Endothelial cell of umbilical vein (primary cell): ENCODE measurements around the gene BCCIP. TPM values are rescaled to one million over a fixed set of nuclear protein-coding genes. Genes with fewer than 3 reads are reported as not detected.

Source experiments
- BruUV-seq: library from RNA; stranded (reverse); fragments of 400-500 nt; replicated peaks from 2 replicates; lab custom pipeline; 2021; lab: Mats Ljungman, UMichigan
- CTCF ChIA-PET: fragments of 300-600, 350-600 bp; sonication (Branson Sonifier 250); formaldehyde crosslinking; loops from one replicate; lab custom pipeline; 2021; ENCODE audit warnings: antibody characterized with exemption, inconsistent platforms; lab: Charles Lee
- POLR2A ChIA-PET: fragments of 300-600, 350-600 bp; sonication (Branson Sonifier 250); formaldehyde crosslinking; loops from one replicate; lab custom pipeline; 2021; ENCODE audit warnings: antibody characterized with exemption, inconsistent platforms; lab: Charles Lee
- DNase-seq: peaks from one replicate; pipeline ENCODE4 v3.0.0-alpha.2; 2011; ENCODE audit warnings: low read depth, low spot score
- FAIRE-seq: peaks from 2 replicates; lab custom pipeline; 2011; peaks lifted over from hg19 to GRCh38; lab: Jason Lieb, UNC
- H2AFZ ChIP-seq: 2 replicates; pipeline ENCODE4 v1.6.0; 2012; ENCODE audit warnings: low read depth, low read length, control low read depth, inconsistent platforms
- H3K27ac ChIP-seq: 2 replicates; pipeline ENCODE4 v1.5.1; 2011; ENCODE audit warnings: low read depth, mild to moderate bottlenecking, control low read depth, low read length, moderate library complexity; ENCODE audit not compliant: insufficient read depth
- H3K27me3 ChIP-seq, 2 experiments: 2 replicates each; pipeline versions ENCODE4 v1.6.0 to v1.6.1; 2011; ENCODE audit warnings: low read length in 2 of 2, mixed read lengths in 1 of 2; ENCODE audit not compliant: control insufficient read depth in 2 of 2, insufficient read depth in 2 of 2
- H3K36me3 ChIP-seq, 2 experiments: 2 replicates in 1 of 2; 3 replicates in 1 of 2; pipeline ENCODE4 v1.5.1; 2011; ENCODE audit warnings: low read length in 2 of 2, mild to moderate bottlenecking in 1 of 2, moderate library complexity in 1 of 2; ENCODE audit not compliant: control insufficient read depth in 2 of 2, insufficient read depth in 2 of 2; ENCODE audit errors: extremely low read depth in 1 of 2
- H3K4me1 ChIP-seq: 3 replicates; pipeline ENCODE4 v1.5.1; 2011; ENCODE audit warnings: mild to moderate bottlenecking, low read length; ENCODE audit not compliant: control insufficient read depth, insufficient read depth; ENCODE audit errors: extremely low read depth
- H3K4me2 ChIP-seq: 2 replicates; pipeline ENCODE4 v1.6.1; 2011; ENCODE audit warnings: low read length, control low read depth, mixed read lengths; ENCODE audit not compliant: insufficient read depth
- H3K4me3 ChIP-seq, 3 experiments: fragments of 200-600 bp in 1 of 3; sonication (generic), shearing (Covaris generic) in 1 of 3; replicated peaks in 1 of 3; 2 replicates each; pipeline ENCODE4 v1.5.1; 2011 to 2016; ENCODE audit warnings: control low read depth in 3 of 3, low read length in 3 of 3, mild to moderate bottlenecking in 2 of 3, inconsistent platforms in 1 of 3, low read depth in 1 of 3, moderate library complexity in 1 of 3; ENCODE audit not compliant: insufficient read depth in 1 of 3
- H3K79me2 ChIP-seq: 2 replicates; pipeline ENCODE4 v1.6.0; 2012; ENCODE audit warnings: low read length, inconsistent platforms; ENCODE audit not compliant: control insufficient read depth, insufficient read depth
- H3K9ac ChIP-seq: replicated peaks from 2 replicates; pipeline ENCODE3; 2011; ENCODE audit warnings: low read length, control low read depth; ENCODE audit not compliant: insufficient read depth; ENCODE audit errors: extremely low read depth
- H3K9me1 ChIP-seq: replicated peaks from 3 replicates; pipeline ENCODE4 v1.6.0; 2011; ENCODE audit warnings: mild to moderate bottlenecking, low read length; ENCODE audit not compliant: control insufficient read depth, insufficient read depth; ENCODE audit errors: extremely low read depth
- H3K9me3 ChIP-seq: replicated peaks from 2 replicates; pipeline ENCODE4 v1.5.1; 2012; ENCODE audit warnings: low read length, inconsistent platforms; ENCODE audit not compliant: control insufficient read depth, insufficient read depth
- H4K20me1 ChIP-seq: replicated peaks from 2 replicates; pipeline ENCODE3; 2011; ENCODE audit warnings: mild to moderate bottlenecking, low read length; ENCODE audit not compliant: control insufficient read depth, insufficient read depth; ENCODE audit errors: extremely low read depth
- CTCF ChIP-seq, 2 donors: IDR thresholded peaks; 1 replicate in 1 of 2; 2 replicates in 1 of 2; pipeline ENCODE4 v1.5.1; 2011; ENCODE audit warnings: low read length in 2 of 2, mild to moderate bottlenecking in 2 of 2, moderate library complexity in 2 of 2, control low read depth in 1 of 2, inconsistent platforms in 1 of 2, low read depth in 1 of 2; ENCODE audit not compliant: insufficient read depth in 1 of 2; ENCODE audit errors: extremely low read depth in 1 of 2
- EZH2 ChIP-seq: IDR thresholded peaks from 2 replicates; pipeline ENCODE4 v1.6.1; 2012; ENCODE audit warnings: borderline replicate concordance, low read depth, mild to moderate bottlenecking, moderate library complexity, low read length, inconsistent platforms; ENCODE audit not compliant: severe bottlenecking
- FOS ChIP-seq: IDR thresholded peaks from 2 replicates; pipeline ENCODE4 v1.6.1; 2011; ENCODE audit warnings: mild to moderate bottlenecking, low read length, moderate library complexity, borderline replicate concordance; ENCODE audit not compliant: insufficient read depth
- GATA2 ChIP-seq: IDR thresholded peaks from 2 replicates; pipeline ENCODE4 v1.7.0; 2011; ENCODE audit warnings: low read depth, mild to moderate bottlenecking, moderate library complexity, mixed read lengths, low read length; ENCODE audit not compliant: insufficient read length, insufficient read depth
- JUN ChIP-seq: IDR thresholded peaks from 2 replicates; pipeline ENCODE4 v1.6.1; 2011; ENCODE audit warnings: borderline replicate concordance, low read depth; ENCODE audit not compliant: insufficient read length, insufficient read depth
- MAX ChIP-seq: IDR thresholded peaks from 2 replicates; pipeline ENCODE4 v1.6.1; 2011; ENCODE audit not compliant: insufficient read depth, insufficient read length
- MYC ChIP-seq: IDR thresholded peaks from one replicate; pipeline ENCODE4 v1.6.1; 2011; ENCODE audit warnings: mild to moderate bottlenecking, low read depth, low read length
- POLR2A ChIP-seq: IDR thresholded peaks from 2 replicates; pipeline ENCODE4 v1.6.1; 2012; ENCODE audit warnings: low read depth, mild to moderate bottlenecking, control low read depth, low read length
- POLR2AphosphoS5 ChIP-seq: IDR thresholded peaks from 2 replicates; pipeline ENCODE4 v1.6.1; 2012; ENCODE audit warnings: low read depth, mild to moderate bottlenecking, control low read depth, low read length, moderate library complexity; ENCODE audit not compliant: insufficient read depth
- dilution Hi-C: fragments of 300-500 bp; cut with MboI; formaldehyde crosslinking; loops from one replicate; pipeline ENCODE4 v1.15.0; 2019; ENCODE audit warnings: low sequenced_read_pairs; ENCODE audit not compliant: extremely low pct_ligation_motif_present
- intact Hi-C: fragments of 100-400 bp; cut with micrococcal nuclease; formaldehyde crosslinking; loops from one replicate; pipeline ENCODE4 v1.10.0; 2022
- polyA plus RNA-seq, 4 experiments: library from polyadenylated mRNA; depleted of rRNA in 3 of 4; stranded (reverse) in 3 of 4; unstranded in 1 of 4; fragments of >200 nt; gene quantifications; 2 replicates each; pipeline versions ENCODE4 v1.2.1 to v1.2.3, GENCODE V29; 2011 to 2012; ENCODE audit warnings: missing spikeins in 1 of 4
- total RNA-seq: library from RNA; stranded (reverse); gene quantifications from 2 replicates; pipeline ENCODE4 v1.2.3, GENCODE V29; 2021

Gene BCCIP
- total and polyA plus RNA-seq, 2 donors (not counting 3 experiments of a cell fraction or from before 2014, with no cell fraction given): 14.5 to 73.5 TPM

GRCh38 chr10:125808047-125808446 is 15.3 kb upstream of the BCCIP start:
- POLR2A ChIA-PET: no interaction called here
- H3K27ac ChIP-seq: no peak overlapping the region
- H3K4me2 ChIP-seq: no peak overlapping the region
- FAIRE-seq: no peak
- TF ChIP-seq EZH2: no peak
- TF ChIP-seq GATA2: no peak
- no peak for TF ChIP-seq POLR2A
- no peak for TF ChIP-seq MYC
- TF ChIP-seq FOS: no peak
- no peak for TF ChIP-seq JUN
- no peak for TF ChIP-seq MAX
- no peak for TF ChIP-seq CTCF (IDR thresholded peaks at IDR 0.05; ENCODE audit: extremely low read depth in 1 of 2, insufficient read depth in 1 of 2, low read depth in 1 of 2, low read length in 2 of 2)
- TF ChIP-seq POLR2AphosphoS5: no peak
- intact Hi-C loops (no loop called here), dilution Hi-C loops (no loop called here)
- no peaks in the 10 kb centered on the region for H3K9me1 ChIP-seq
- H3K4me1 ChIP-seq: no peaks in the 10 kb centered on the region
- no TSS peak for BruUV-seq
- no peaks in the 10 kb centered on the region for H3K27me3 ChIP-seq
- H2AFZ ChIP-seq: no peak overlapping the region
- H3K36me3 ChIP-seq: peaks cover 8 to 13% of the 10 kb centered on the region in 2 experiments
- H3K79me2 ChIP-seq: no peaks in the 10 kb centered on the region
- H4K20me1 ChIP-seq: no peaks in the 10 kb centered on the region
- H3K9me3 ChIP-seq: no peaks in the 10 kb centered on the region
- no peak overlapping the region for H3K4me3 ChIP-seq
- no peak for DNase-seq
- H3K9ac ChIP-seq: no peak overlapping the region
- CTCF ChIA-PET: interaction anchor here (1.3 kb wide), 1 partner anchor 12 kb away, joined by 3 read pairs; no protein-coding TSS in a partner anchor
